DND-41 (cell line): Measurements from ENCODE around the gene TRIM3.

Experiments used
- ATAC-seq: fragments of 200-7000 bp; cut with Tn5 transposase; 3 replicates; pipeline ENCODE4 v1.9.1; 2021; ENCODE audit warnings: low read depth; ENCODE audit not compliant: insufficient read depth
- DNase-seq: peaks from one replicate; pipeline ENCODE4 v3.0.0-alpha.2; 2020
- H2AFZ ChIP-seq: 2 replicates; pipeline ENCODE4 v1.6.0; 2012; ENCODE audit warnings: low read depth, low read length
- H3K27ac ChIP-seq: 2 replicates; pipeline ENCODE4 v1.5.1; 2012; ENCODE audit warnings: low read length, inconsistent platforms
- H3K27me3 ChIP-seq: fragments of 200-600 bp; sonication (generic); 2 replicates; pipeline ENCODE4 v1.6.0; 2012; ENCODE audit warnings: low read length, mild to moderate bottlenecking, inconsistent platforms; ENCODE audit not compliant: insufficient read depth, poor library complexity
- H3K36me3 ChIP-seq: 2 replicates; pipeline ENCODE4 v1.5.1; 2012; ENCODE audit warnings: low read length, inconsistent platforms; ENCODE audit not compliant: insufficient read depth
- H3K4me1 ChIP-seq: 2 replicates; pipeline ENCODE4 v1.5.1; 2012; ENCODE audit warnings: mild to moderate bottlenecking, low read length; ENCODE audit not compliant: insufficient read depth
- H3K4me2 ChIP-seq: 2 replicates; pipeline ENCODE4 v1.6.0; 2012; ENCODE audit warnings: mild to moderate bottlenecking, moderate library complexity, low read length, inconsistent platforms; ENCODE audit not compliant: insufficient read depth
- H3K4me3 ChIP-seq, 2 experiments: fragments of 200-600 bp in 1 of 2; shearing (Covaris generic) in 1 of 2; 2 replicates each; pipeline ENCODE4 v1.5.1; 2012 to 2016; ENCODE audit warnings: inconsistent platforms in 2 of 2, low read length in 2 of 2, mild to moderate bottlenecking in 2 of 2, low read depth in 1 of 2, moderate library complexity in 1 of 2
- H3K79me2 ChIP-seq: 2 replicates; pipeline ENCODE4 v1.6.0; 2012; ENCODE audit warnings: low read length, inconsistent platforms; ENCODE audit not compliant: insufficient read depth
- H3K9ac ChIP-seq: 2 replicates; pipeline ENCODE4 v1.6.0; 2012; ENCODE audit warnings: low read depth, mild to moderate bottlenecking, inconsistent platforms, low read length, moderate library complexity
- H3K9me3 ChIP-seq: 2 replicates; pipeline ENCODE4 v1.5.1; 2012; ENCODE audit warnings: low read length, moderate library complexity, mild to moderate bottlenecking, inconsistent platforms; ENCODE audit not compliant: insufficient read depth, severe bottlenecking
- H4K20me1 ChIP-seq: 2 replicates; pipeline ENCODE4 v1.6.0; 2012; ENCODE audit warnings: low read length; ENCODE audit not compliant: insufficient read depth
- EZH2 ChIP-seq: IDR thresholded peaks from 3 replicates; pipeline ENCODE4 v1.6.1; 2012; ENCODE audit warnings: borderline replicate concordance, low read depth, mild to moderate bottlenecking, moderate library complexity, low read length, inconsistent platforms; ENCODE audit not compliant: severe bottlenecking
- TF ChIP-seq, protein P1 (sequence below): IDR thresholded peaks from 2 replicates; pipeline ENCODE4 v1.5.1; 2012; ENCODE audit warnings: borderline replicate concordance, low read length, moderate library complexity, mild to moderate bottlenecking; ENCODE audit not compliant: poor library complexity, severe bottlenecking; ENCODE audit errors: extremely low read depth

The TRIM3 gene

DNA sequence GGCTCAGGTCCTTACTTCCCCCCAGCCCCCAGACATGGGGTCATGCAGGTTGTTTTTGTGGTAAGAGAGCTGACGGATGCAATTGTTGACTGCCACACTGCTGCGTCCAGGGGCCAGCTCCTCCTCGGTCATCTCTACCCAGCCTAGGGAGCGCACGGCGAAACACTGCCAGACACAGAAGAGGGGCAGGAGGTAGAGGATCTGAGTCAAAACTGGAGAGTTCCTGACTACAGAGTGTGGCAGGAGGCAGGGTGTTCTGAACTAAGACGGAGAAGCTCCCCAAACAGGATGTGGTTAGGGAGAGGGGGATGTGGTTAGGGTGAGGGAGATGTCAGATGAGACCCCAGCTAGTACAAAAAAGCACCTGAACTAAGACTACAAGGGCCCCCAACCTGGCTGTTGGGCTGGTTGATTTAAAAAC, 71.2 kb downstream of the TRIM3 start:
- Histone ChIP-seq H3K36me3 (no peaks in the 10 kb centered on the region), H4K20me1 (peaks cover 13% of the 10 kb centered on the region; the same call in 1 of the 2 replicates), H3K9ac (peak overlapping the region; percentile 50), H3K4me3 (peak overlapping the region in 1 of 2 experiments; percentile 47; a peak in 2 of 4 replicates), H2AFZ (peak overlapping the region; percentile 55; the same call in 1 of the 2 replicates), H3K4me2 (peak overlapping the region; percentile 65), H3K27ac (peak overlapping the region; percentile 89), H3K9me3 (no peaks in the 10 kb centered on the region), H3K4me1 (peaks cover 46% of the 10 kb centered on the region), H3K79me2 (no peaks in the 10 kb centered on the region), H3K27me3 (no peaks in the 10 kb centered on the region)
- TF ChIP-seq, protein P1, sequence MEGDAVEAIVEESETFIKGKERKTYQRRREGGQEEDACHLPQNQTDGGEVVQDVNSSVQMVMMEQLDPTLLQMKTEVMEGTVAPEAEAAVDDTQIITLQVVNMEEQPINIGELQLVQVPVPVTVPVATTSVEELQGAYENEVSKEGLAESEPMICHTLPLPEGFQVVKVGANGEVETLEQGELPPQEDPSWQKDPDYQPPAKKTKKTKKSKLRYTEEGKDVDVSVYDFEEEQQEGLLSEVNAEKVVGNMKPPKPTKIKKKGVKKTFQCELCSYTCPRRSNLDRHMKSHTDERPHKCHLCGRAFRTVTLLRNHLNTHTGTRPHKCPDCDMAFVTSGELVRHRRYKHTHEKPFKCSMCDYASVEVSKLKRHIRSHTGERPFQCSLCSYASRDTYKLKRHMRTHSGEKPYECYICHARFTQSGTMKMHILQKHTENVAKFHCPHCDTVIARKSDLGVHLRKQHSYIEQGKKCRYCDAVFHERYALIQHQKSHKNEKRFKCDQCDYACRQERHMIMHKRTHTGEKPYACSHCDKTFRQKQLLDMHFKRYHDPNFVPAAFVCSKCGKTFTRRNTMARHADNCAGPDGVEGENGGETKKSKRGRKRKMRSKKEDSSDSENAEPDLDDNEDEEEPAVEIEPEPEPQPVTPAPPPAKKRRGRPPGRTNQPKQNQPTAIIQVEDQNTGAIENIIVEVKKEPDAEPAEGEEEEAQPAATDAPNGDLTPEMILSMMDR, result peak; percentile 1
- TF ChIP-seq EZH2, result no peak
- ATAC-seq (peak; percentile 96), DNase-seq (peak; percentile 94)

DNA sequence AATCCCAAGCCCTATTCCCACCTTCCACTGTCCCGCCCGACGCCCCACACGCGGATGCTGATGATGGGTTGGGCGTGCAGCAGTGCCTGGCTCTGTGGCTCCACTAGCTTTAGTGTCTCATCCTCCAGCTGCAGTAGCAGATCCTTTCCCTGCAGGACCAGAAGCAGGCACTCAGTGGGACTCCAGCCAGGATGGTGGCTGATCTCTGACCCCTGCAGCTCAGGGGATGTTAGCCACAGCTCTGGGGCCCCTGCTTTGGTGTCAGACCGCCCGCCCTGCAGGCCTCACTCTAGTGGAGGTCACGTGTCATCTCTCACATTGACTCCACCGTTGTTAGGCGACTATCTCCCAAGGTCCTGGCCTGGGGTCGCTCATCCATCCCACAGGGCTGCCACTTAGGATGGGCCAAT, 71.7 kb downstream of the TRIM3 start:
- DNase-seq (peak; percentile 36), ATAC-seq (peak; percentile 14)
- Histone ChIP-seq H3K9me3 (no peaks in the 10 kb centered on the region), H3K27me3 (no peaks in the 10 kb centered on the region), H3K79me2 (no peaks in the 10 kb centered on the region), H3K4me3 (peak overlapping the region in 1 of 2 experiments; percentile 47; a peak in 2 of 4 replicates), H3K4me2 (peak overlapping the region; percentile 65), H3K9ac (peak overlapping the region; percentile 50), H3K4me1 (peaks cover 46% of the 10 kb centered on the region), H3K36me3 (no peaks in the 10 kb centered on the region), H4K20me1 (peaks cover 13% of the 10 kb centered on the region; the same call in 1 of the 2 replicates), H3K27ac (peak overlapping the region; percentile 89), H2AFZ (peak overlapping the region; percentile 55; the same call in 1 of the 2 replicates)
- TF ChIP-seq, protein P1, result no peak
- no peak for TF ChIP-seq EZH2

DNA sequence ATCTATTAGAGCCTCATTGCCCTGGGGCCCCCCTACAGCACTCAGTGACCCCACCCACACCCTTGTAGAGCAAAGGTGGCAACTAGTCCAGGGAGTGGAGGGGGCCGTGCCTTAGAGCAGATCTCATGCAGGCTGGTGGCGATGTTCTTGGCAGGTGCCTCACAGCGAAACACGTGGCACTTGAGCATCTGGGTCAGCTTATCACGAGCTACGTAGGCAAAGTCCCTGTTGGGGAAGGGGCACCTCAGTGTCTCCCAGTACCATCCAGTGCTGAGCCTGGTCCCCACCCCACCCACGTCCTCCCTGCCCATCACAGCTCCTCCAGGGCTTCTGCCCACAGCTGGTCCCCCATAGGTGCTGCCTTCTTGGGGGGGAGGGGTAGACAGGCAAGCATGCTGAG, 72.3 kb downstream of the TRIM3 start:
- H3K36me3 ChIP-seq, result no peaks in the 10 kb centered on the region
- H2AFZ ChIP-seq, result no peak overlapping the region
- H3K4me1 ChIP-seq, result peaks cover 46% of the 10 kb centered on the region
- H3K79me2 ChIP-seq, result no peaks in the 10 kb centered on the region
- peaks cover 13% of the 10 kb centered on the region; the same call in 1 of the 2 replicates for H4K20me1 ChIP-seq
- no peak for ATAC-seq
- peak overlapping the region; percentile 65 for H3K4me2 ChIP-seq
- H3K4me3 ChIP-seq, result peak overlapping the region in 1 of 2 experiments; percentile 47; a peak in 1 of 4 replicates
- H3K9me3 ChIP-seq, result no peaks in the 10 kb centered on the region
- peak; percentile 46 for DNase-seq
- peak overlapping the region; percentile 50; the same call in 1 of the 2 replicates for H3K9ac ChIP-seq
- TF ChIP-seq, protein P1, result no peak
- TF ChIP-seq EZH2, result no peak
- H3K27ac ChIP-seq, result peak overlapping the region; percentile 89
- H3K27me3 ChIP-seq, result no peaks in the 10 kb centered on the region
